ENCODE results near the gene KRTAP19-2. TPM values are rescaled to one million over a fixed set of nuclear protein-coding genes. Genes with fewer than 3 reads are reported as not detected.
"Not testable (repeated sequence)": the region's sequence is repeated elsewhere in the genome, so short reads cannot be mapped to it uniquely, and the experiment has no call there.

Gene KRTAP19-2
- not detected for total RNA-seq

GRCh38 chr21:30487336-30487735 is at the start of gene KRTAP19-2:
Gene KRTAP19-2, minus strand, starts transcription at chr21:30487436. Its CDS starts 88 bp downstream, at chr21:30487348.
- POLR2A ChIA-PET, result no interaction called here
- H3K9me3 Mint-ChIP-seq, result peaks cover 10% of the 10 kb centered on the region
- H3K4me3 Mint-ChIP-seq, result no peak within 1 kb of the TSS
- CTCF ChIA-PET, result no interaction called here
- H3K4me1 Mint-ChIP-seq, result no peaks in the 10 kb centered on the region
- H3K36me3 Mint-ChIP-seq (ENCODE audit: low read depth), result no peaks in the 10 kb centered on the region
- no peaks in the 10 kb centered on the region for H3K27me3 Mint-ChIP-seq
- DNase-seq, result no peak
- no peak within 1 kb of the TSS for H3K27ac Mint-ChIP-seq

- H3K27ac Mint-ChIP-seq, result no peak overlapping the region
- no peaks in the 10 kb centered on the region for H3K36me3 Mint-ChIP-seq (ENCODE audit: low read depth)
These were observed 31.6 kb upstream of the KRTAP19-2 start for GRCh38 chr21:30518876-30519275.

GRCh38 chr21:30515681-30516080 is 28.4 kb upstream of the KRTAP19-2 start:
- ChIA-PET CTCF (no interaction called here), POLR2A (no interaction called here)
- DNase-seq, result no peak
- Mint-ChIP-seq H3K4me3 (no peak overlapping the region), H3K36me3 (ENCODE audit: low read depth) (no peaks in the 10 kb centered on the region), H3K9me3 (no peaks in the 10 kb centered on the region), H3K27me3 (no peaks in the 10 kb centered on the region), H3K27ac (no peak overlapping the region), H3K4me1 (no peaks in the 10 kb centered on the region)

More at GRCh38 chr21:30518876-30519275, 31.6 kb upstream of the KRTAP19-2 start:
- H3K4me1 Mint-ChIP-seq, result no peaks in the 10 kb centered on the region
- H3K27me3 Mint-ChIP-seq, result no peaks in the 10 kb centered on the region
- H3K4me3 Mint-ChIP-seq, result no peak overlapping the region
- no peaks in the 10 kb centered on the region for H3K9me3 Mint-ChIP-seq
- no peak for DNase-seq
- POLR2A ChIA-PET, result no interaction called here
- CTCF ChIA-PET, result no interaction called here

- H3K9me3 Mint-ChIP-seq; POLR2A ChIA-PET; H3K27me3 Mint-ChIP-seq; DNase-seq; H3K27ac Mint-ChIP-seq; H3K36me3 Mint-ChIP-seq (ENCODE audit: low read depth); H3K4me1 Mint-ChIP-seq; H3K4me3 Mint-ChIP-seq: not testable (repeated sequence)
- CTCF ChIA-PET, result interaction anchor here (0.7 to 1.4 kb wide), 4 partner anchors 9 to 334 kb away, joined by 3 read pairs; partner anchors contain the start of gene KRTAP19-4
These were observed 18.5 kb upstream of the KRTAP19-2 start for GRCh38 chr21:30505621-30506205.

GRCh38 chr21:30502041-30502440 is 14.8 kb upstream of the KRTAP19-2 start, which contains the start of gene KRTAP19-5:
Gene KRTAP19-5, minus strand, starts transcription at chr21:30502141. Its CDS starts 51 bp downstream, at chr21:30502090.
- H3K36me3 Mint-ChIP-seq (ENCODE audit: low read depth), result no peaks in the 10 kb centered on the region
- no peaks in the 10 kb centered on the region for H3K4me1 Mint-ChIP-seq
- ChIA-PET POLR2A (no interaction called here), CTCF (no interaction called here)
- no peaks in the 10 kb centered on the region for H3K27me3 Mint-ChIP-seq
- no peak within 1 kb of the TSS for H3K27ac Mint-ChIP-seq
- H3K9me3 Mint-ChIP-seq, result no peaks in the 10 kb centered on the region
- DNase-seq, result no peak
- H3K4me3 Mint-ChIP-seq, result no peak within 1 kb of the TSS

GRCh38 chr21:30497065-30497464 is 9.8 kb upstream of the KRTAP19-2 start, which contains the start of gene KRTAP19-4:
Gene KRTAP19-4, minus strand, starts transcription at chr21:30497165. Its CDS starts 55 bp downstream, at chr21:30497110.
- Mint-ChIP-seq H3K9me3 (no peaks in the 10 kb centered on the region), H3K27ac (no peak within 1 kb of the TSS), H3K36me3 (ENCODE audit: low read depth) (no peaks in the 10 kb centered on the region), H3K27me3 (no peaks in the 10 kb centered on the region), H3K4me1 (no peaks in the 10 kb centered on the region), H3K4me3 (no peak within 1 kb of the TSS)
- DNase-seq, result no peak
- POLR2A ChIA-PET, result no interaction called here
- CTCF ChIA-PET, result interaction anchor here (0.9 kb wide), 1 partner anchor 8 kb away, joined by 3 read pairs; no protein-coding TSS in a partner anchor

- DNase-seq, result no peak
- Mint-ChIP-seq H3K36me3 (ENCODE audit: low read depth) (no peaks in the 10 kb centered on the region), H3K27ac (no peak within 1 kb of the TSS), H3K4me3 (no peak within 1 kb of the TSS), H3K9me3 (peaks cover 3% of the 10 kb centered on the region), H3K4me1 (no peaks in the 10 kb centered on the region), H3K27me3 (no peaks in the 10 kb centered on the region)
- ChIA-PET POLR2A (no interaction called here), CTCF (no interaction called here)
These were observed 4.8 kb upstream of the KRTAP19-2 start, which contains the start of gene KRTAP19-3 for GRCh38 chr21:30491963-30492428. Gene KRTAP19-3, minus strand, starts transcription at chr21:30492013. Its CDS starts 56 bp downstream, at chr21:30491957.

- POLR2A ChIA-PET, result no interaction called here
- Mint-ChIP-seq H3K9me3 (peaks cover 10% of the 10 kb centered on the region), H3K36me3 (ENCODE audit: low read depth) (no peaks in the 10 kb centered on the region), H3K27ac (no peak overlapping the region), H3K27me3 (no peaks in the 10 kb centered on the region), H3K4me3 (no peak overlapping the region), H3K4me1 (no peaks in the 10 kb centered on the region)
- CTCF ChIA-PET, result no interaction called here
- no peak for DNase-seq
These were observed 1.1 kb downstream of the KRTAP19-2 start for GRCh38 chr21:30486180-30486579.

- Mint-ChIP-seq H3K4me1 (no peaks in the 10 kb centered on the region), H3K9me3 (peaks cover 12% of the 10 kb centered on the region), H3K4me3 (no peak overlapping the region), H3K27me3 (no peaks in the 10 kb centered on the region), H3K27ac (no peak overlapping the region), H3K36me3 (ENCODE audit: low read depth) (no peaks in the 10 kb centered on the region)
- no peak for DNase-seq
- ChIA-PET POLR2A (no interaction called here), CTCF (no interaction called here)
These were observed 5.1 kb downstream of the KRTAP19-2 start for GRCh38 chr21:30482130-30482529.

GRCh38 chr21:30480145-30480544 is 7.1 kb downstream of the KRTAP19-2 start, which contains the start of gene KRTAP19-1:
Gene KRTAP19-1, minus strand, starts transcription at chr21:30480367. Its CDS starts 50 bp downstream, at chr21:30480317.
- no peaks in the 10 kb centered on the region for H3K36me3 Mint-ChIP-seq (ENCODE audit: low read depth)
- peaks cover 4% of the 10 kb centered on the region for H3K9me3 Mint-ChIP-seq
- DNase-seq, result no peak
- ChIA-PET POLR2A (no interaction called here), CTCF (no interaction called here)
- H3K27me3 Mint-ChIP-seq, result no peaks in the 10 kb centered on the region
- no peak within 1 kb of the TSS for H3K27ac Mint-ChIP-seq
- H3K4me1 Mint-ChIP-seq, result no peaks in the 10 kb centered on the region
- H3K4me3 Mint-ChIP-seq, result no peak within 1 kb of the TSS

- no peak for DNase-seq
These were observed 8.0 kb downstream of the KRTAP19-2 start for GRCh38 chr21:30479259-30479658.

GRCh38 chr21:30478004-30478403 is 9.2 kb downstream of the KRTAP19-2 start:
- Mint-ChIP-seq H3K27ac (no peak overlapping the region), H3K27me3 (no peaks in the 10 kb centered on the region), H3K36me3 (ENCODE audit: low read depth) (no peaks in the 10 kb centered on the region), H3K4me3 (no peak overlapping the region), H3K4me1 (no peaks in the 10 kb centered on the region), H3K9me3 (peaks cover 4% of the 10 kb centered on the region)
- CTCF ChIA-PET, result no interaction called here
- POLR2A ChIA-PET, result no interaction called here
- DNase-seq, result no peak

More at GRCh38 chr21:30479259-30479658, 8.0 kb downstream of the KRTAP19-2 start:
- ChIA-PET POLR2A (no interaction called here), CTCF (no interaction called here)
- Mint-ChIP-seq H3K36me3 (ENCODE audit: low read depth) (no peaks in the 10 kb centered on the region), H3K4me1 (no peaks in the 10 kb centered on the region), H3K9me3 (peaks cover 4% of the 10 kb centered on the region), H3K27me3 (no peaks in the 10 kb centered on the region), H3K4me3 (no peak overlapping the region), H3K27ac (no peak overlapping the region)

GRCh38 chr21:30468900-30469714 is 18.1 kb downstream of the KRTAP19-2 start:
- ChIA-PET CTCF (no interaction called here), POLR2A (no interaction called here)
- Mint-ChIP-seq H3K36me3 (ENCODE audit: low read depth) (no peaks in the 10 kb centered on the region), H3K27me3 (no peaks in the 10 kb centered on the region), H3K4me3 (no peak overlapping the region), H3K9me3 (no peaks in the 10 kb centered on the region), H3K4me1 (no peaks in the 10 kb centered on the region), H3K27ac (no peak overlapping the region)
- no peak for DNase-seq
